WI38 (cell line): ENCODE measurements around the gene ZNF33A.
A peak's percentile ranks its signal among the peaks of the same experiment; 100 is the strongest.

ENCODE experiments used
- H3K4me3 ChIP-seq: 2 replicates; pipeline ENCODE4 v1.5.1; 2011; ENCODE audit warnings: low read depth, mild to moderate bottlenecking, control low read depth, low read length
- CTCF ChIP-seq: IDR thresholded peaks from 2 replicates; pipeline ENCODE4 v1.5.1; 2012; ENCODE audit warnings: low read depth, mild to moderate bottlenecking, control low read depth, low read length

The ZNF33A gene

GRCh38 chr10:38010119-38010903 lies at the start of gene ZNF33A:
Gene ZNF33A (plus strand): TSS chr10:38010675. CDS start chr10:38012342, 1,667 bp downstream.
- TF ChIP-seq CTCF = no peak
- H3K4me3 ChIP-seq = peak within 1 kb of the TSS; percentile 71

GRCh38 chr10:37965006-37965405 lies 45.5 kb upstream of the ZNF33A start:
- no peak for TF ChIP-seq CTCF

GRCh38 chr10:37972396-37972795 lies 38.1 kb upstream of the ZNF33A start:
- H3K4me3 ChIP-seq = no peak overlapping the region

More at GRCh38 chr10:37965006-37965405, 45.5 kb upstream of the ZNF33A start:
- no peak overlapping the region for H3K4me3 ChIP-seq

GRCh38 chr10:37975401-37975991 lies 35.0 kb upstream of the ZNF33A start:
- peak overlapping the region; percentile 81 for H3K4me3 ChIP-seq
- TF ChIP-seq CTCF = no peak

More at GRCh38 chr10:37972396-37972795, 38.1 kb upstream of the ZNF33A start:
- TF ChIP-seq CTCF = no peak

GRCh38 chr10:37976091-37976879 lies 34.2 kb upstream of the ZNF33A start, which contains the start of gene ZNF25:
Gene ZNF25 (minus strand): TSS chr10:37976647. CDS start chr10:37971722, 4,925 bp downstream.
- peak; percentile 86 for TF ChIP-seq CTCF
- peak within 1 kb of the TSS; percentile 81 for H3K4me3 ChIP-seq

- TF ChIP-seq CTCF = no peak
- H3K4me3 ChIP-seq = peak overlapping the region; percentile 81
Observed at GRCh38 chr10:37976880-37977203, 33.6 kb upstream of the ZNF33A start.

GRCh38 chr10:37991655-37992054 lies 18.8 kb upstream of the ZNF33A start:
- TF ChIP-seq CTCF = no peak
- no peak overlapping the region for H3K4me3 ChIP-seq
